Lower leg skin (tissue), 3 donors: Measurements from ENCODE around the gene NDUFA3.

Experiments used
- POLR2A ChIP-seq, 2 donors: fragments of 450-650 bp; IDR thresholded peaks; one replicate each; pipeline ENCODE4 v1.6.1; 2016 to 2017; ENCODE audit warnings: antibody characterized with exemption in 2 of 2, mild to moderate bottlenecking in 1 of 2, moderate library complexity in 1 of 2
- TF ChIP-seq, protein P1 (sequence below), 3 donors: fragments of 450-650 bp; IDR thresholded peaks; one replicate each; pipeline ENCODE4 v1.5.1; 2016; ENCODE audit warnings: antibody characterized with exemption in 3 of 3, mild to moderate bottlenecking in 3 of 3, moderate library complexity in 2 of 3

DNA sequence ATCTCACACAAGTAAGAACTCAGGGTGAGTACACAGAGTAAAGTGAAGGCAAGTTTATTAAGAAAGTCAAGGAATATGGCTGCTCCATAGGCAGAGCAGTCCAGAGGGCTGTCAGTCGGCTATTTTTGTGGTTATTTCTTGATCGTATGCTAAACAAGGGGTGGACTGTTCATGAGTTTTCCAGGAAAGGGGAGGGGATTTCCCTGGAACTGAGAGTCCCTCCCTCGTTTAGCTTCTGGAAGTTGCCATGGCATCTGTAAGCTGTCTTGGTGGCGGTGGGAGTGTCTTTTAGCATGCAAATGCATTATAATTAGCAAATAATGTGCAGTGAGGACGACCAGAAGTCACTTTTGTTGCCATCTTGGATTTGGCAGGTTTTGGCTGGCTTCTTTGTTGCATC, 33.2 kb upstream of the NDUFA3 start:
- TF ChIP-seq, protein P1, sequence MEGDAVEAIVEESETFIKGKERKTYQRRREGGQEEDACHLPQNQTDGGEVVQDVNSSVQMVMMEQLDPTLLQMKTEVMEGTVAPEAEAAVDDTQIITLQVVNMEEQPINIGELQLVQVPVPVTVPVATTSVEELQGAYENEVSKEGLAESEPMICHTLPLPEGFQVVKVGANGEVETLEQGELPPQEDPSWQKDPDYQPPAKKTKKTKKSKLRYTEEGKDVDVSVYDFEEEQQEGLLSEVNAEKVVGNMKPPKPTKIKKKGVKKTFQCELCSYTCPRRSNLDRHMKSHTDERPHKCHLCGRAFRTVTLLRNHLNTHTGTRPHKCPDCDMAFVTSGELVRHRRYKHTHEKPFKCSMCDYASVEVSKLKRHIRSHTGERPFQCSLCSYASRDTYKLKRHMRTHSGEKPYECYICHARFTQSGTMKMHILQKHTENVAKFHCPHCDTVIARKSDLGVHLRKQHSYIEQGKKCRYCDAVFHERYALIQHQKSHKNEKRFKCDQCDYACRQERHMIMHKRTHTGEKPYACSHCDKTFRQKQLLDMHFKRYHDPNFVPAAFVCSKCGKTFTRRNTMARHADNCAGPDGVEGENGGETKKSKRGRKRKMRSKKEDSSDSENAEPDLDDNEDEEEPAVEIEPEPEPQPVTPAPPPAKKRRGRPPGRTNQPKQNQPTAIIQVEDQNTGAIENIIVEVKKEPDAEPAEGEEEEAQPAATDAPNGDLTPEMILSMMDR (IDR thresholded peaks at IDR 0.05) = no peak
- no peak for TF ChIP-seq POLR2A (IDR thresholded peaks at IDR 0.05)
